Breast epithelium (tissue), 3 donors: ENCODE measurements around the gene AEN.

Experiments used
- CTCF ChIP-seq, 3 donors: fragments of 450-650 bp; IDR thresholded peaks; one replicate each; pipeline ENCODE4 v1.5.1; 2016 to 2017; ENCODE audit warnings: antibody characterized with exemption in 3 of 3, mild to moderate bottlenecking in 3 of 3, moderate library complexity in 3 of 3
- POLR2A ChIP-seq: fragments of 450-650 bp; IDR thresholded peaks from one replicate; pipeline ENCODE4 v1.6.1; 2016; ENCODE audit warnings: antibody characterized with exemption, mild to moderate bottlenecking, moderate library complexity
- POLR2AphosphoS5 ChIP-seq, 3 donors: sonication (generic); formaldehyde crosslinking; IDR thresholded peaks; one replicate each; pipeline ENCODE4 v1.6.1; 2017; ENCODE audit warnings: antibody characterized with exemption in 3 of 3

- no peak for TF ChIP-seq CTCF (IDR thresholded peaks at IDR 0.05)
- no peak for TF ChIP-seq POLR2A
- no peak for TF ChIP-seq POLR2AphosphoS5 (IDR thresholded peaks at IDR 0.05)
Observed at GRCh38 chr15:88613074-88613944, 7.8 kb upstream of the AEN start.
